Measurements from ENCODE around the gene PCDHB4.
"Not testable (repeated sequence)": the region's sequence is repeated elsewhere in the genome, so short reads cannot be mapped to it uniquely, and the experiment has no call there.

Gene PCDHB4

GRCh38 chr5:141121985-141122384 is 367 bp downstream of the PCDHB4 start:
- WGBS (ENCODE audit: insufficient coverage), result 32% methylated on average over 9 of the region's 12 CpGs
- POLR2A ChIA-PET, result no interaction called here
- Histone ChIP-seq H3K27me3 (replicated peaks in 2 of 5; ENCODE audit: control insufficient read depth in 4 of 5, insufficient read depth in 5 of 5, low read length in 4 of 5) (peaks cover 0 to 21% (median 3%) of the 10 kb centered on the region in 5 experiments), H3K4me1 (ENCODE audit: control extremely low read depth in 1 of 4, control insufficient read depth in 4 of 4, insufficient read depth in 4 of 4, low read length in 3 of 4) (no peaks in the 10 kb centered on the region), H3K36me3 (ENCODE audit: control insufficient read depth in 4 of 4, insufficient read depth in 4 of 4, low read length in 3 of 4) (no peaks in the 10 kb centered on the region), H3K4me3 (ENCODE audit: control insufficient read depth in 1 of 7, extremely low read depth in 1 of 7, insufficient read depth in 4 of 7, low read depth in 2 of 7, low read length in 6 of 7) (no peak overlapping the region), H3K27ac (ENCODE audit: insufficient read depth in 1 of 2, low read depth in 1 of 2, low read length in 2 of 2, poor library complexity in 1 of 2, severe bottlenecking in 2 of 2) (no peak overlapping the region), H3K9me3 (ENCODE audit: control extremely low read depth in 1 of 5, control insufficient read depth in 4 of 5, insufficient read depth in 2 of 5, low read depth in 1 of 5, low read length in 4 of 5) (peaks cover 2 to 17% (median 11%) of the 10 kb centered on the region in 5 experiments)
- no peak for DNase-seq
- CTCF ChIA-PET, result no interaction called here

GRCh38 chr5:141123396-141124135 is 1.9 kb downstream of the PCDHB4 start:
- H3K36me3 ChIP-seq (ENCODE audit: control insufficient read depth in 4 of 4, insufficient read depth in 4 of 4, low read length in 3 of 4); DNase-seq; H3K27ac ChIP-seq (ENCODE audit: insufficient read depth in 1 of 2, low read depth in 1 of 2, low read length in 2 of 2, poor library complexity in 1 of 2, severe bottlenecking in 2 of 2); CTCF ChIA-PET; H3K4me1 ChIP-seq (ENCODE audit: control extremely low read depth in 1 of 4, control insufficient read depth in 4 of 4, insufficient read depth in 4 of 4, low read length in 3 of 4); H3K4me3 ChIP-seq (ENCODE audit: control insufficient read depth in 1 of 7, extremely low read depth in 1 of 7, insufficient read depth in 4 of 7, low read depth in 2 of 7, low read length in 6 of 7); POLR2A ChIA-PET: not testable (repeated sequence)
- peaks cover 0 to 21% (median 3%) of the 10 kb centered on the region in 5 experiments for H3K27me3 ChIP-seq (replicated peaks in 2 of 5; ENCODE audit: control insufficient read depth in 4 of 5, insufficient read depth in 5 of 5, low read length in 4 of 5)
- H3K9me3 ChIP-seq (ENCODE audit: control extremely low read depth in 1 of 5, control insufficient read depth in 4 of 5, insufficient read depth in 2 of 5, low read depth in 1 of 5, low read length in 4 of 5), result peaks cover 2 to 17% (median 9%) of the 10 kb centered on the region in 5 experiments
- 24% methylated on average over 20 of the region's 73 CpGs for WGBS (ENCODE audit: insufficient coverage)

DNA sequence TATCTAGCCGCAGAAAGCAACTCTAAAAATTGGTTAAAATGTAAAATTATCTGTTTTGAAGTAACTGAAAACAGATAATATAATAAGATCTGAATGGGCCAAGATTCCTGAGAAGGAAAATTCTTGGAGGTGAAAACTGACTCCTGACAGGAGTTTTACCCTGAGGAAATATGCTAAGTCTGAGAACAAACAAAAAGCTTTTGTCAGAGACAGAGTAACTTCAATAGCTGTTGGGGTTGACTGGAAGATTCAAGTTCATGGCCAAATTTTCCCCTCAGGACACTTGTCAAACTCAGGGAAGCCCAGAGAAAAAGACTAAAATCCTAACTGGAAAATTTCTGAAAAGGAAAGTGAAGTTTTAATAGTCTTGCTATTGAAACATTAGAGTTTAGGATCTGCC is 5.7 kb downstream of the PCDHB4 start:
- Histone ChIP-seq H3K27me3 (replicated peaks in 2 of 5; ENCODE audit: control insufficient read depth in 4 of 5, insufficient read depth in 5 of 5, low read length in 4 of 5) (peaks cover 0 to 14% (median 2%) of the 10 kb centered on the region in 5 experiments), H3K9me3 (ENCODE audit: control extremely low read depth in 1 of 5, control insufficient read depth in 4 of 5, insufficient read depth in 2 of 5, low read depth in 1 of 5, low read length in 4 of 5) (peaks cover 0 to 14% (median 6%) of the 10 kb centered on the region in 5 experiments), H3K4me1 (ENCODE audit: control extremely low read depth in 1 of 4, control insufficient read depth in 4 of 4, insufficient read depth in 4 of 4, low read length in 3 of 4) (no peaks in the 10 kb centered on the region), H3K36me3 (ENCODE audit: control insufficient read depth in 4 of 4, insufficient read depth in 4 of 4, low read length in 3 of 4) (no peaks in the 10 kb centered on the region), H3K4me3 (ENCODE audit: control insufficient read depth in 1 of 7, extremely low read depth in 1 of 7, insufficient read depth in 4 of 7, low read depth in 2 of 7, low read length in 6 of 7) (no peak overlapping the region), H3K27ac (ENCODE audit: insufficient read depth in 1 of 2, low read depth in 1 of 2, low read length in 2 of 2, poor library complexity in 1 of 2, severe bottlenecking in 2 of 2) (no peak overlapping the region)
- WGBS (ENCODE audit: insufficient coverage), result no CpG with 5 or more reads among the region's 1 CpG
- no peak for DNase-seq
- CTCF ChIA-PET, result no interaction called here
- POLR2A ChIA-PET, result no interaction called here

- CTCF ChIA-PET, result no interaction called here
- Histone ChIP-seq H3K36me3 (ENCODE audit: control insufficient read depth in 4 of 4, insufficient read depth in 4 of 4, low read length in 3 of 4) (no peaks in the 10 kb centered on the region), H3K4me3 (ENCODE audit: control insufficient read depth in 1 of 7, extremely low read depth in 1 of 7, insufficient read depth in 4 of 7, low read depth in 2 of 7, low read length in 6 of 7) (peak within 1 kb of the TSS in 3 of 7 experiments; percentile 40 to 56 (median 42)), H3K9me3 (ENCODE audit: control extremely low read depth in 1 of 5, control insufficient read depth in 4 of 5, insufficient read depth in 2 of 5, low read depth in 1 of 5, low read length in 4 of 5) (peaks cover 0 to 24% (median 20%) of the 10 kb centered on the region in 5 experiments), H3K27me3 (replicated peaks in 2 of 5; ENCODE audit: control insufficient read depth in 4 of 5, insufficient read depth in 5 of 5, low read length in 4 of 5) (peaks cover 2 to 18% (median 6%) of the 10 kb centered on the region in 5 experiments), H3K27ac (ENCODE audit: insufficient read depth in 1 of 2, low read depth in 1 of 2, low read length in 2 of 2, poor library complexity in 1 of 2, severe bottlenecking in 2 of 2) (no peak within 1 kb of the TSS), H3K4me1 (ENCODE audit: control extremely low read depth in 1 of 4, control insufficient read depth in 4 of 4, insufficient read depth in 4 of 4, low read length in 3 of 4) (no peaks in the 10 kb centered on the region)
- WGBS (ENCODE audit: insufficient coverage), result 22% methylated on average over 20 of the region's 22 CpGs
- POLR2A ChIA-PET, result interaction anchor here (0.6 kb wide), 1 partner anchor 412 kb away, joined by 5 read pairs; no protein-coding TSS in a partner anchor
- DNase-seq, result peak; percentile 3 to 22 (median 5)
These were observed 13.6 kb downstream of the PCDHB4 start, which contains the start of gene PCDHB5 for GRCh38 chr5:141135030-141135717. PCDHB5 (plus strand) TSS chr5:141135206; CDS start chr5:141135435, 229 bp downstream.

DNA sequence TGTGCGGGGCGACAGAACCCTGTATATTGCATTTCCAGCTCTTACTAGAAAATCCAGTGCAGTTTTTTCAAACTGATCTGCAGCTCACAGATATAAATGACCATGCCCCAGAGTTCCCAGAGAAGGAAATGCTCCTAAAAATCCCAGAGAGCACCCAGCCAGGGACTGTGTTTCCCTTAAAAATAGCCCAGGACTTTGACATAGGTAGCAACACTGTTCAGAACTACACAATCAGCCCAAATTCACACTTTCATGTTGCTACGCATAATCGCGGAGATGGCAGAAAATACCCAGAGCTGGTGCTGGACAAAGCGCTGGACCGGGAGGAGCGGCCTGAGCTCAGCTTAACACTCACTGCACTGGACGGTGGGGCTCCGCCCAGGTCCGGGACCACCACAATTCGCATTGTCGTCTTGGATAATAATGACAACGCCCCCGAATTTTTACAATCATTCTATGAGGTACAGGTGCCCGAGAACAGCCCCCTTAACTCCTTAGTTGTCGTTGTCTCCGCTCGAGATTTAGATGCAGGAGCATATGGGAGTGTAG is 14.2 kb downstream of the PCDHB4 start:
- peaks cover 2 to 18% (median 6%) of the 10 kb centered on the region in 5 experiments for H3K27me3 ChIP-seq (replicated peaks in 2 of 5; ENCODE audit: control insufficient read depth in 4 of 5, insufficient read depth in 5 of 5, low read length in 4 of 5)
- peaks cover 0 to 24% (median 20%) of the 10 kb centered on the region in 5 experiments for H3K9me3 ChIP-seq (ENCODE audit: control extremely low read depth in 1 of 5, control insufficient read depth in 4 of 5, insufficient read depth in 2 of 5, low read depth in 1 of 5, low read length in 4 of 5)
- H3K36me3 ChIP-seq (ENCODE audit: control insufficient read depth in 4 of 4, insufficient read depth in 4 of 4, low read length in 3 of 4), result no peaks in the 10 kb centered on the region
- WGBS (ENCODE audit: insufficient coverage), result 44% methylated on average over 19 of the region's 19 CpGs
- POLR2A ChIA-PET, result interaction anchor here (0.6 kb wide), 1 partner anchor 411 kb away, joined by 5 read pairs; no protein-coding TSS in a partner anchor
- no peaks in the 10 kb centered on the region for H3K4me1 ChIP-seq (ENCODE audit: control extremely low read depth in 1 of 4, control insufficient read depth in 4 of 4, insufficient read depth in 4 of 4, low read length in 3 of 4)
- H3K27ac ChIP-seq (ENCODE audit: insufficient read depth in 1 of 2, low read depth in 1 of 2, low read length in 2 of 2, poor library complexity in 1 of 2, severe bottlenecking in 2 of 2), result no peak overlapping the region
- H3K4me3 ChIP-seq (ENCODE audit: control insufficient read depth in 1 of 7, extremely low read depth in 1 of 7, insufficient read depth in 4 of 7, low read depth in 2 of 7, low read length in 6 of 7), result peak overlapping the region in 2 of 7 experiments; percentile 13 to 56
- CTCF ChIA-PET, result no interaction called here
- DNase-seq, result no peak

GRCh38 chr5:141137346-141137745 is 15.7 kb downstream of the PCDHB4 start:
- H3K4me1 ChIP-seq (ENCODE audit: control extremely low read depth in 1 of 4, control insufficient read depth in 4 of 4, insufficient read depth in 4 of 4, low read length in 3 of 4); DNase-seq; H3K36me3 ChIP-seq (ENCODE audit: control insufficient read depth in 4 of 4, insufficient read depth in 4 of 4, low read length in 3 of 4); CTCF ChIA-PET; H3K4me3 ChIP-seq (ENCODE audit: control insufficient read depth in 1 of 7, extremely low read depth in 1 of 7, insufficient read depth in 4 of 7, low read depth in 2 of 7, low read length in 6 of 7); POLR2A ChIA-PET; H3K27ac ChIP-seq (ENCODE audit: insufficient read depth in 1 of 2, low read depth in 1 of 2, low read length in 2 of 2, poor library complexity in 1 of 2, severe bottlenecking in 2 of 2): not testable (repeated sequence)
- WGBS (ENCODE audit: insufficient coverage), result 52% methylated on average over 20 of the region's 34 CpGs
- H3K9me3 ChIP-seq (ENCODE audit: control extremely low read depth in 1 of 5, control insufficient read depth in 4 of 5, insufficient read depth in 2 of 5, low read depth in 1 of 5, low read length in 4 of 5), result peaks cover 0 to 24% (median 20%) of the 10 kb centered on the region in 5 experiments
- peaks cover 2 to 18% (median 6%) of the 10 kb centered on the region in 5 experiments for H3K27me3 ChIP-seq (replicated peaks in 2 of 5; ENCODE audit: control insufficient read depth in 4 of 5, insufficient read depth in 5 of 5, low read length in 4 of 5)
